ENCODE results near the gene ACTR1A.

Gene ACTR1A

DNA sequence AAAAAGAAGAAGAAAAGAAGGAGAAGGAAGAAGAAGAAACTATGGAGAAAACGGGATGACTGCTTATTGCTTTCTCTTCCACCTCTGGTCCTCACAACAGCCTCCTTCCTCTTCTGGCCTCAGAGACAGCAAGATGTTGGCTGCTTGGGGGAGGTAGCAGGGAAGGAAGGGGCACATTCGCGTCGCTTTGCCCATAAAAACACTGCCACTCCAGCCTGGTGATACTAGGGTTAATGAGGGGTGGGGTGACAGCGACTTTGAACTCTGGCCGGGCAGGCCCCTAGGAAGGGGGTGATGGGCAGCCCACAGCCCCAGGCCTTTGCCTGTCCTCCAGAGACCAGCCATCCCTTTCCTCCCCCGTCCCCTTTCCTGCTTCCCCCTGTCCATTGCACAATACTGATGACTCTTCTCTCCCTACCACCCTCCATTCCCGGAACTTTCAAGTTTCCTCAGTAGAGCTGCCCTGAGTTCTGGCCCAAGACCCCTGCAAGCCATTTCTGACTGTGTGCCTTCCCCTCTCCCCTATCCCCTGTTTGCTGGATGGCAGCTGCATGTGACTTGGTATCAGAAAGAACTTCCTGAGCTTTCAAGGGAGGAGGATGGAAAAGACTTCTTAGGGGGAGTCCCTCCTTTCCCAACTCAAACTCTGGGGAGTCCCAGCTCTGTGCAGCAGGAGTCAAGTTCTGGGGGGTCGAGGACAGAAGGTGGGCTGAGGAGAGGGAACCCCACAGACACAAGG, 67.9 kb downstream of the ACTR1A start:
- H3K4me3 Mint-ChIP-seq: peak overlapping the region; percentile 76
- no peaks in the 10 kb centered on the region for H3K27me3 Mint-ChIP-seq
- ATAC-seq (replicated peaks; ENCODE audit: extremely low read depth, poor library complexity, severe bottlenecking) (no peak), DNase-seq (ENCODE audit: low spot score in 2 of 2) (no peak)
- peaks cover 36% of the 10 kb centered on the region for H3K4me1 Mint-ChIP-seq
- peaks cover 17% of the 10 kb centered on the region for H3K36me3 Mint-ChIP-seq (ENCODE audit: insufficient read depth)
- H3K9me3 Mint-ChIP-seq: no peaks in the 10 kb centered on the region
- H3K27ac Mint-ChIP-seq (ENCODE audit: low read depth): no peak overlapping the region

DNA sequence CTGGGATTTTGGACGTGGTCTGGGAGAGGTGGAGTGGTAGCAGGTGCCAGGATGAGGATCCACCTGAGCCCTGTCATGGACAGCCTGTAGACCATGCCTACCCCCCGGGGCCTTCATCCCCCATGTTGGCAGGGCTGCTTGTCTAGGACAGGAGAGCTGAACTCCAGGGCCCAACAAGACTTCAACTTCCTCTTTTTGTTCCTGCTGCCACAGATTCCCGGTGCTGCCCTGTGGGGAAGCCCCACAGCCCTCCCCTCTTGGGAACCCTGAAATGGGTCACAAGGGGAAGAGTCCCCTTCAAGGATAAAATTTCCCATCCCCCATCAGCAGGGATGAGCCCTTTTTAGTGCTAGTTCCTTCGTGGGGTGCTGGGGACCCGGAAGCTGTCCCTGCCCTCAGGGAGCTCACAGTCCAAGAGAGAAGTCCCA, 68.9 kb downstream of the ACTR1A start:
- Mint-ChIP-seq H3K9me3 (no peaks in the 10 kb centered on the region), H3K27ac (ENCODE audit: low read depth) (peak overlapping the region; percentile 97), H3K4me3 (peak overlapping the region; percentile 92), H3K36me3 (ENCODE audit: insufficient read depth) (peaks cover 17% of the 10 kb centered on the region), H3K4me1 (peaks cover 36% of the 10 kb centered on the region), H3K27me3 (no peaks in the 10 kb centered on the region)
- no peak for DNase-seq (ENCODE audit: low spot score in 2 of 2)
- no peak for ATAC-seq (replicated peaks; ENCODE audit: extremely low read depth, poor library complexity, severe bottlenecking)

DNA sequence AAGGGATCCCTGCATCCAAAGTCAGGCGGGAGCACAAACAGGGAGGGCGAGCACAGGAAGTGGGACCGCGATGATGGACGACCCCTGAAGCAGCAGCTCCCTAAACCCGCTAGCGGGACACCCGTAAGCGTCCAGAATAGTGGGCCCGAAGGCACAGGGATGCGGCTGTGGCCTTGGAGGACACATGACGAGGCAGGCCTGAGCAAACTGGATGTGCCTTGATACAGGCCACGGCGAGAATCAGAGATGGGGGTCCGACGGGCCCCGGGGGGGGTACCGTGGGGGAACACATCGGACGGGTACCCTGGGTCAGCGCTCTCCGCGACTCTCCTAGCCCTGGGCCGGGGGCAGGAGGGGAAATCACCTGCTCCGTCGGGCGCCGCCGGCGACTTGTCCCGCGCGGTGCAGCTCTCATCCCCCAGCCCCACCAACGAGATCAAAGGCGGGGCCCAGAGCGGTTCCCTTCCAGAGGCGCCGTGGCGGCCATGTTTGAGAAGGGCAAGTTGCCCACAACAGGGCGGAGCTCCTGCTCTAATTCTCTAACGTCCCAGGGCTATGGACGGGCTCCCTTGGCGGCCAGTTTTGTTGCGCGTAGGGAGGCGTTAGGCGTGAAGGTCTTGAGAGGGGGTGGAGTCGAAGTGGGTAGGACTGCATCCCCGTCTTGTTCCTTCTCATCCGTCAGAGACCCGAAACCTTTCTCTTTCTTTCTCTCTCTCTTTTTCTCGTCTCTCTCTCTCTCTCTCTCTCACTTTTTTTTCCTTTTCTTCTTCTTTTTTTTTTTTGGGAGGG, 70.2 kb downstream of the ACTR1A start, which contains the start of gene CUEDC2:
Gene CUEDC2 (minus strand): TSS at position 413 of the 789 bp plus-strand sequence. CDS start 7,386 bp downstream, outside the sequence.
- Mint-ChIP-seq H3K4me1 (peaks cover 40% of the 10 kb centered on the region), H3K27ac (ENCODE audit: low read depth) (peak within 1 kb of the TSS; percentile 97), H3K9me3 (no peaks in the 10 kb centered on the region), H3K27me3 (no peaks in the 10 kb centered on the region), H3K36me3 (ENCODE audit: insufficient read depth) (peaks cover 17% of the 10 kb centered on the region), H3K4me3 (peak within 1 kb of the TSS; percentile 92)
- ATAC-seq (replicated peaks; ENCODE audit: extremely low read depth, poor library complexity, severe bottlenecking): peak; percentile 88
- peak; percentile 90 to 98 for DNase-seq (ENCODE audit: low spot score in 2 of 2)

DNA sequence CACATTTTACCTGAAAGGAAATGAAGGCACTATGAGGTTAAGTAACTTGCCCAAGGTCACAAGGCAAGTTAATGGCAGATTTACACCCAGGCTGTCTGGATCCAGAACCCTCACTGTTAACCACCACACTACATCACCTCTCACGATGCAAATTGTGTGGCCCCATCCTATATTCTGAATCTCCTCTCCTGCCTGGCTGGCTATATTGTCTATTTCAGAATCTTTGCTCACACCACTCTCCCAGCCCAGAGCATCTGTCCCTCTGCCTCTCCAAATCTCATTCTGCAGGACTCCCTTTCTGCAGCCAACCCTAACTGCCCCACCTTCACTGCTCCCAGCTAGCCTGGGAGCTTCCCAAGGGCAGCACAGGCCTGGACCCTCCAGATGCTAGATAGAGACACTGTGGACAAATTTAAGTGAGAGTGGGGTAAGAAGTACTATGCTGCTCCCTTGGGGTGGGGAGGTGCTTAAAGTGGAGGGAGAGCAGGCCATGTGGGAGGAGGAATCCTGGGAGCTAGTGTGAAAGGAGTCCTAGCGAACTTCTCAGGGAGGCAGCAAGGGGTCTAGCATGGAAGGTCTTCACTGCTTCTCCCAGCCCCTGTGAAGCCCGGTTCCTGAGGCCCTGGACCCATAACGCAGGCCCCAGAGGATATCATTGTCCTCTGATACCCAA, 70.9 kb downstream of the ACTR1A start:
- no peak for ATAC-seq (replicated peaks; ENCODE audit: extremely low read depth, poor library complexity, severe bottlenecking)

DNA sequence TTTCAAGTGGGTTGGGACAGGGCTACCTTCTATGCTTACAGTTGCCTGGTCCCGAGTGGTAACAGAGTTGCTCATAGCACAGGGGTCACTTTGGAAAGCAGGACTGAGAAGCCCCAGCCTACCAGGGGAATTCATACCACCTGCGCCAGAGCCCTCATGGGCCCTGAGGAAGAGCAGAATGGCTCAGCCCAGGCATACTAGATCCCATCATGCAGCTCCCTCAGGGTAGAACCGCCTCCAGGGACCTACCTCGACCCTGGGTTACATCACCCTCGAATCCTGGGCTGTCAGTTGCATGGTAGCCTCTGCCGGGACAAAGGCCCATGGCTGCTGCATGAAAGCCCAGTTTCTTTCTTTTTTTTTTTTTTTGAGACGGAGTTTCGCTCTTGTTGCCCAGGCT, 73.0 kb downstream of the ACTR1A start:
- H3K27me3 Mint-ChIP-seq: no peaks in the 10 kb centered on the region
- ATAC-seq (replicated peaks; ENCODE audit: extremely low read depth, poor library complexity, severe bottlenecking): no peak

More for the DNA sequence above, 70.9 kb downstream of the ACTR1A start:
- no peaks in the 10 kb centered on the region for H3K9me3 Mint-ChIP-seq
- no peak for DNase-seq (ENCODE audit: low spot score in 2 of 2)
- peak overlapping the region; percentile 97 for H3K27ac Mint-ChIP-seq (ENCODE audit: low read depth)
- peaks cover 44% of the 10 kb centered on the region for H3K4me1 Mint-ChIP-seq
- H3K27me3 Mint-ChIP-seq: no peaks in the 10 kb centered on the region
- H3K36me3 Mint-ChIP-seq (ENCODE audit: insufficient read depth): peaks cover 16% of the 10 kb centered on the region
- peak overlapping the region; percentile 92 for H3K4me3 Mint-ChIP-seq

More for the DNA sequence above, 73.0 kb downstream of the ACTR1A start:
- Mint-ChIP-seq H3K4me3 (no peak overlapping the region), H3K9me3 (no peaks in the 10 kb centered on the region), H3K27ac (ENCODE audit: low read depth) (no peak overlapping the region), H3K36me3 (ENCODE audit: insufficient read depth) (peaks cover 16% of the 10 kb centered on the region), H3K4me1 (peaks cover 33% of the 10 kb centered on the region)
- DNase-seq (ENCODE audit: low spot score in 2 of 2): no peak

All from central memory CD8-positive, alpha-beta T cell (primary cell).